Activated naive CD4-positive, alpha-beta T cell treated with anti-CD3 and anti-CD28 coated beads, Interleukin-2, amount 10 ng/mL, durations not matched to agents 7 days and 5 days (primary cell): ENCODE results near the gene POLR1B.
"Not testable (repeated sequence)": the region's sequence is repeated elsewhere in the genome, so short reads cannot be mapped to it uniquely, and the experiment has no call there.

Experiments used
- CTCF ChIA-PET: fragments of 350-600 bp; sonication (Branson Sonifier 250); formaldehyde crosslinking; loops from one replicate; lab custom pipeline; 2021; ENCODE audit warnings: antibody characterized with exemption; lab: Charles Lee
- DNase-seq: peaks from one replicate; pipeline ENCODE4 v3.0.0-alpha.2; 2020
- H3K27ac Mint-ChIP-seq: one replicate; pipeline ENCODE4 v1.8.0; 2021; ENCODE audit warnings: mild to moderate bottlenecking, moderate library complexity, mixed read lengths
- H3K27me3 Mint-ChIP-seq: one replicate; pipeline ENCODE4 v1.8.0; 2021; ENCODE audit warnings: mild to moderate bottlenecking, mixed read lengths
- H3K36me3 Mint-ChIP-seq: one replicate; pipeline ENCODE4 v1.8.0; 2021; ENCODE audit warnings: mixed read lengths
- H3K4me1 Mint-ChIP-seq: one replicate; pipeline ENCODE4 v1.8.0; 2021; ENCODE audit warnings: mixed read lengths
- H3K4me3 Mint-ChIP-seq: one replicate; pipeline ENCODE4 v1.8.0; 2021; ENCODE audit warnings: mild to moderate bottlenecking, moderate library complexity, mixed read lengths
- H3K9me3 Mint-ChIP-seq: one replicate; pipeline ENCODE4 v1.8.0; 2021; ENCODE audit warnings: mixed read lengths

POLR1B gene

DNA sequence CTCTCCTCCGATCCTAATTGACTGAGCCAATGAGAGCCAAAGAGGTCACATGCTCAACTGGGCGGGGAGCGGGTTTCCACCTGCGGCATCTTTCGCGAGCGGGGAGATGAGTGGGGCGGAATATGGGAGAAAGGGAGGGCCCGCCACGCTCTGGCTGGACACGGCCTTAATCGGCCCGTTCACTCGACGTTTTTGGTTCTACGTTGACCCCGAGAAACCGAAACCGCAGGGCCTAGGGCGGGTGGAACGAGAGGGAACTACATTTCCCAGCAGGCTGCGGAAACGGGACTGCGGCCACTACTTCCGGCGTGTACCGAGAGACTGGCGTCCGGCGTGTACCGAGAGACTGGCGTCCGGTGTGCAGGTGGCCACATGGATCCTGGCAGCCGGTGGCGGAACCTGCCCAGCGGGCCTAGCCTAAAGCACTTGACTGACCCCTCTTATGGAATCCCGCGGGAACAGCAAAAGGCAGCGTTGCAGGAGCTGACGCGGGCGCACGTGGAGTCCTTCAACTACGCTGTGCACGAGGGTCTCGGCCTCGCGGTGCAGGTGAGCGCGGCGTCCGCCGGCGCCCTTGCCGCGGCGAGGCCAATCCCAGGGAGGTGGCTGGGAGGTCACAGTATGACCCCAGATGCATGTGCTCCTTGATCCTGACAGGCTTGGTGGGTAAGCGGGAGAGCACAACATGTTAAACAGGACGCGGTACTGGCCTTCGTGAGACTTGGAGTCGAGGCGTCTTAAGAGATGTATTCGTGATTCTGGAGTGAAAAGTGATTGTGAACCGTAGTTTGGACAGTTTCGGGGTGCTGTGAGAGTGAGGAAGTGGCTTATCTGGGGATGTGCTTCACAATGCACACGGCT lies at the start of gene POLR1B:
Gene POLR1B (plus strand): TSS at position 343 of the 861 bp plus-strand sequence. CDS start 30 bp downstream, at position 373.
- Mint-ChIP-seq H3K27ac (no peak within 1 kb of the TSS), H3K9me3 (no peaks in the 10 kb centered on the region), H3K4me1 (peaks cover 20% of the 10 kb centered on the region), H3K36me3 (peaks cover 5% of the 10 kb centered on the region), H3K4me3 (no peak within 1 kb of the TSS), H3K27me3 (peaks cover 4% of the 10 kb centered on the region)
- peak; percentile 85 for DNase-seq
- CTCF ChIA-PET: interaction anchor here (1.9 kb wide), 1 partner anchor 62 kb away, joined by 6 read pairs; no protein-coding TSS in a partner anchor

- Mint-ChIP-seq H3K9me3 (no peaks in the 10 kb centered on the region), H3K36me3 (peaks cover 16% of the 10 kb centered on the region), H3K27me3 (no peaks in the 10 kb centered on the region), H3K4me3 (no peak overlapping the region), H3K4me1 (peaks cover 3% of the 10 kb centered on the region), H3K27ac (no peak overlapping the region)
- CTCF ChIA-PET: interaction anchor here (0.5 to 1.5 kb wide), 4 partner anchors 8 to 252 kb away, joined by 3 to 6 read pairs (median 4); no protein-coding TSS in a partner anchor
- DNase-seq: no peak
These were observed 49.2 kb upstream of the POLR1B start for GRCh38 chr2:112493048-112493447.

- Mint-ChIP-seq H3K4me1 (peaks cover 3% of the 10 kb centered on the region), H3K27me3 (no peaks in the 10 kb centered on the region), H3K36me3 (peaks cover 14% of the 10 kb centered on the region), H3K27ac (no peak overlapping the region), H3K4me3 (no peak overlapping the region), H3K9me3 (no peaks in the 10 kb centered on the region)
- CTCF ChIA-PET: interaction anchor here (0.9 to 1.5 kb wide), 3 partner anchors 9 to 13 kb away, joined by 3 to 6 read pairs (median 4); no protein-coding TSS in a partner anchor
- no peak for DNase-seq
These were observed 48.2 kb upstream of the POLR1B start for GRCh38 chr2:112493858-112494648.

DNA sequence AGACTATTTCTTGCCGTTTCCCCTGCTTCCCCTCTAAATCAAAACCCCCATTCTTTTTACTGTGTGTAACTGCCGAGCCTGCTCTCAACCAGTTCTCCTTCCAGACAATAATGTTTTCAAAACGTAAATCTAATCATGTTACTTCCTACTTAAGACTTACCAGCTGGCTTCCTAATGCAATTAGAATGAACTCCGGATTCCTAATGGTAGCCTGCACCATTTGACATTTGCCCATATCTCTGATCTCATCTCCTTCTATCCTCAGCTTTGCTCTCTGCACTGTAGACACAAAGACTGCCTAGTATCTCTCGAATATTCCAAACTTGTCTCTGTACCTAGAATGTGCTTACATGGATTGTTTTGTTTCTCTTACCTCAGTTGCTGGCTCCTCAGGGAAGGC lies 47.4 kb upstream of the POLR1B start:
- no peaks in the 10 kb centered on the region for H3K9me3 Mint-ChIP-seq
- H3K36me3 Mint-ChIP-seq: peaks cover 13% of the 10 kb centered on the region
- no peaks in the 10 kb centered on the region for H3K4me1 Mint-ChIP-seq
- H3K27ac Mint-ChIP-seq: no peak overlapping the region
- CTCF ChIA-PET: interaction anchor here (0.9 kb wide), 1 partner anchor 11 kb away, joined by 3 read pairs; no protein-coding TSS in a partner anchor
- no peak for DNase-seq
- H3K27me3 Mint-ChIP-seq: no peaks in the 10 kb centered on the region
- no peak overlapping the region for H3K4me3 Mint-ChIP-seq

GRCh38 chr2:112495878-112496277 lies 46.4 kb upstream of the POLR1B start:
- H3K27me3 Mint-ChIP-seq, H3K4me3 Mint-ChIP-seq, CTCF ChIA-PET, H3K27ac Mint-ChIP-seq, H3K9me3 Mint-ChIP-seq, DNase-seq, H3K4me1 Mint-ChIP-seq: not testable (repeated sequence)
- peaks cover 14% of the 10 kb centered on the region for H3K36me3 Mint-ChIP-seq

DNA sequence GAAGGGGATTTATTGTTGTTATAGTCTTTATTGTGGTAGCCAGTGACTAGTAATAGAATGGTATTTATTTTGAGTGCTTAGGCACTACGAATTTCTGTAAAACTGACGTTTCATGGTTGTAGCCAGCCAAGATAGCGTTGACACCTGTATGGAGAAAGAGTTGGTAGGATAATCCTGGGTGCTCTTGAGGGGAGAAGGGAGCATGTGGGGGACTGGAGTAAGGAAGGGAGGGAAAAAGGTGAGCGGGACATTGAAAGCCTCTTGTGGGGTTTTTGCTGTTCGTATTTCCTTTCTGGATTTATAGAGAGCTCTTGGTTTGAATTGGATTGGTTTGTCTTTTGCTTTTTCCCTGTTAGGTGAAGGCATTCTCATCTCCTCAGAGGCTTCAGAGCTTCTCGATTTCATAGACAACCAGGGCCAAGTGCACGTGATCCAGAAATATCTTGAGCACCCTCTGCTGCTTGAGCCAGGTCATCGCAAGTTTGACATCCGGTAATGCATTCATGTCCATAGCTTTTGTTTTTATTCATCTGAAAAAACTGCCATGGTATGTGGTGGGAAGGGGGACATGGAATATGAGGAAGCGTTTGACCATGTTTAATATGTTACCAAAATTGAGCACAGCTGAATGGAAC lies 41.3 kb upstream of the POLR1B start:
- CTCF ChIA-PET: interaction anchor here (0.7 kb wide), 1 partner anchor 20 kb away, joined by 3 read pairs; no protein-coding TSS in a partner anchor
- H3K27me3 Mint-ChIP-seq, H3K4me1 Mint-ChIP-seq, H3K9me3 Mint-ChIP-seq, H3K27ac Mint-ChIP-seq, H3K4me3 Mint-ChIP-seq: not testable (repeated sequence)
- peaks cover 17% of the 10 kb centered on the region for H3K36me3 Mint-ChIP-seq
- DNase-seq: peak; percentile 64

DNA sequence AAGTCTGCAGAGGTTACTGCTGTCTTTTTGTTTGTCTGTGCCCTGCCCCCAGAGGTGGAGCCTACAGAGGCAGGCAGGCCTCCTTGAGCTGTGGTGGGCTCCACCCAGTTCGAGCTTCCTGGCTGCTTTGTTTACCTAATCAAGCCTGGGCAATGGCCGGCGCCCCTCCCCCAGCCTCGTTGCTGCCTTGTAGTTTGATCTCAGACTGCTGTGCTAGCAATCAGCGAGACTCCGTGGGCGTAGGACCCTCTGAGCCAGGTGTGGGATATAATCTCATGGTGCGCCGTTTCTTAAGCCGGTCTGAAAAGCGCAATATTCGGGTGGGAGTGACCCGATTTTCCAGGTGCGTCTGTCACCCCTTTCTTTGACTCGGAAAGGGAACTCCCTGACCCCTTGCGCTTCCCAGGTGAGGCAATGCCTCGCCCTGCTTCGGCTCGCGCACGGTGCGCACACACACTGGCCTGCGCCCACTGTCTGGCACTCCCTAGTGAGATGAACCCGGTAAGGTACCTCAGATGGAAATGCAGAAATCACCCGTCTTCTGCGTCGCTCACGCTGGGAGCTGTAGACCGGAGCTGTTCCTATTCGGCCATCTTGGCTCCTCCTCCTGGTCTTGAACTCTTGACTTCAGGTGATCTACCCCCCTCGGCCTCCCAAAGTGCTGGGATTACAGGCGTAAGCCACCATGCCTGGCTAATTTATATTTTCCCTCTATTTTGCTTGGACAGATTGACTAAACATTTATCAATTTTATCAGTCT lies 32.8 kb upstream of the POLR1B start:
- H3K36me3 Mint-ChIP-seq: peaks cover 17% of the 10 kb centered on the region
- not testable (repeated sequence) for H3K4me3 Mint-ChIP-seq, H3K9me3 Mint-ChIP-seq, H3K4me1 Mint-ChIP-seq, H3K27me3 Mint-ChIP-seq, H3K27ac Mint-ChIP-seq
- peak; percentile 25 for DNase-seq
- CTCF ChIA-PET: interaction anchor here (0.7 to 1.2 kb wide), 2 partner anchors 24 to 29 kb away, joined by 3 to 4 read pairs; no protein-coding TSS in a partner anchor

DNA sequence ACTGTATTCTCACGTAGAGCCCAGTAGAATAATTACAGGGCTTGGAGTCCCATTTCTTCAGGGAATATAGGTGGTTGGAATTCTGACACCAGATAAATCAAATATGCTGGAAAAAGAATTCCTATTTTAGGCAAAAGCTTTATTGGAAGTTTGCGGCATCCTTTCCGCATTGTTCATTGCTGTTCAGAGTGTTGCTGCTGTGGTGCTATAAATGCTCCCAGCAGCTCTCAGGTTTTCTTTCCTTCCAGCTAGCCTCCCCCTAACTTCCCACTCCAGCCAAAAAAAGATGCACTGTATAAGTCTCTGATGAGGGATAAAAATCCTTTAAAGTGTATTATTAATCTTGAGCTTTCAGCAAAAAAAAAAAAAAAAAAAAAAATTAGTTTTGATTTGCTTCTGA lies 25.5 kb upstream of the POLR1B start:
- Mint-ChIP-seq H3K36me3 (peaks cover 40% of the 10 kb centered on the region), H3K9me3 (no peaks in the 10 kb centered on the region), H3K27me3 (no peaks in the 10 kb centered on the region), H3K4me1 (no peaks in the 10 kb centered on the region), H3K4me3 (no peak overlapping the region), H3K27ac (no peak overlapping the region)
- DNase-seq: no peak
- CTCF ChIA-PET: no interaction called here

DNA sequence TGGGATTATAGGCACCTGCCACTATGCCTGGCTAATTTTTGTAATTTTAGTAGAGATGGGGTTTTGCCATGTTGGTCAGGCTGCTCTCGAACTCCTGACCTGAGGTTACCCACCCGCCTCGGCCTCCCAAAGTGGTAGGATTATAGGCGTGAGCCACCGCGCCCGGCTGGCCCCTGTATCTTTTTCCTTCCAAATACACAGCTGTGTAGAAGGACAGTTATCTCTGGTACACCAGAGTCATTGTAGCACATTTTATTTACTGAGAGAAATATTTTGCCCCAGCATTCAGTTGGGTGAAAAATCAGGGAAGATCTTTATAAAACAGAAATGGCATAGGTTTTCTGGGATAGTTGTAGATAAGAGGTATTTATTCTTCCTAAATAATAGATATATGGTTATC lies 23.5 kb upstream of the POLR1B start:
- H3K4me3 Mint-ChIP-seq: no peak overlapping the region
- no peaks in the 10 kb centered on the region for H3K9me3 Mint-ChIP-seq
- no peaks in the 10 kb centered on the region for H3K4me1 Mint-ChIP-seq
- no peak overlapping the region for H3K27ac Mint-ChIP-seq
- peaks cover 51% of the 10 kb centered on the region for H3K36me3 Mint-ChIP-seq
- DNase-seq: no peak
- CTCF ChIA-PET: interaction anchor here (0.6 kb wide), 1 partner anchor 28 kb away, joined by 4 read pairs; no protein-coding TSS in a partner anchor
- H3K27me3 Mint-ChIP-seq: no peaks in the 10 kb centered on the region

- CTCF ChIA-PET: no interaction called here
- H3K36me3 Mint-ChIP-seq: peaks cover 54% of the 10 kb centered on the region
- no peaks in the 10 kb centered on the region for H3K27me3 Mint-ChIP-seq
- no peaks in the 10 kb centered on the region for H3K9me3 Mint-ChIP-seq
- no peak overlapping the region for H3K4me3 Mint-ChIP-seq
- no peaks in the 10 kb centered on the region for H3K4me1 Mint-ChIP-seq
- no peak for DNase-seq
- H3K27ac Mint-ChIP-seq: no peak overlapping the region
These were observed 22.8 kb upstream of the POLR1B start for GRCh38 chr2:112519506-112519905.

GRCh38 chr2:112520234-112520783 lies 22.0 kb upstream of the POLR1B start:
- no peak overlapping the region for H3K27ac Mint-ChIP-seq
- H3K27me3 Mint-ChIP-seq: no peaks in the 10 kb centered on the region
- no peak for DNase-seq
- H3K4me1 Mint-ChIP-seq: no peaks in the 10 kb centered on the region
- peaks cover 51% of the 10 kb centered on the region for H3K36me3 Mint-ChIP-seq
- CTCF ChIA-PET: interaction anchor here (0.7 kb wide), 1 partner anchor 21 kb away, joined by 3 read pairs; no protein-coding TSS in a partner anchor
- H3K9me3 Mint-ChIP-seq: no peaks in the 10 kb centered on the region
- no peak overlapping the region for H3K4me3 Mint-ChIP-seq

DNA sequence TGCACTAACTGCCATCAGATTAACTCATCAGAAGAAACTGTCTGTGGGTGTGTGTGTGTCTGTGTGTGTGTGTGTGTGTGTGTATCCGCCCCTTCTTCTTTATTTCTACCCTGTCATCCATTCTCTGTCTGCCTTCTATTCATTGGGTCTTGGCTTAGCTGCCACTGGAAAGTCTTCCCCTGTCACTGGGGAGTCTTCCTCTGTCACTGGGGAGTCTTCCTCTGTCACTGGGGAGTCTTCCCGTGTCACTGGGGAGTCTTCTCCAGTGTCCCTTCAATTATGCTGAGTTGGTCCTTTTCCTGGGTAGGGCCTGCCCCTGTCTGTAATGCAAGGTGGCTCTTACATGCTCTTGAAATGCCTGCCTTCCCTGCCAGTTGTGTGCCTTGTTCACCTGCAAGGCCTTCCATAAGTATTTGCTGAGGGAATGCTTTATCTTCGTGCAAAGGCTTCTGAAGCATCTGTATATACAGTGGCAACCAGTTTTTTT lies 18.9 kb upstream of the POLR1B start:
- H3K27ac Mint-ChIP-seq: no peak overlapping the region
- H3K9me3 Mint-ChIP-seq: no peaks in the 10 kb centered on the region
- H3K27me3 Mint-ChIP-seq: no peaks in the 10 kb centered on the region
- no peak overlapping the region for H3K4me3 Mint-ChIP-seq
- no peak for DNase-seq
- peaks cover 56% of the 10 kb centered on the region for H3K36me3 Mint-ChIP-seq
- H3K4me1 Mint-ChIP-seq: no peaks in the 10 kb centered on the region
- CTCF ChIA-PET: no interaction called here

DNA sequence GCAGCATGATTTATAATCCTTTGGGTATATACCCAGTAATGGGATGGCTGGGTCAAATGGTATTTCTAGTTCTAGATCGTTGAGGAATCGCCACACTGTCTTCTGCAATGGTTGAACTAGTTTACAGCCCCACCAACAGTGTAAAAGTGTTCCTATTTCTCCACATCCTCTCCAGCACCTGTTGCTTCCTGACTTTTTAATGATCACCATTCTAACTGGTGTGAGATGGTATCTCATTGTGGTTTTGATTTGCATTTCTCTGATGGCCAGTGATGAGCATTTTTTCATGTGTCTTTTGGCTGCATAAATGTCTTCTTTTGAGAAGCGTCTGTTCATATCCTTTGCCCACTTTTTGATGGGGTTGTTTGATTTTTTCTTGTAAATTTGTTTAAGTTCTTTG lies 18.0 kb upstream of the POLR1B start:
- H3K36me3 Mint-ChIP-seq: peaks cover 58% of the 10 kb centered on the region
- H3K27ac Mint-ChIP-seq, DNase-seq, CTCF ChIA-PET, H3K4me1 Mint-ChIP-seq, H3K27me3 Mint-ChIP-seq, H3K9me3 Mint-ChIP-seq, H3K4me3 Mint-ChIP-seq: not testable (repeated sequence)
